Astrocyte (in vitro differentiated cells and primary cell): ENCODE measurements around the gene OSCP1. TPM values are rescaled to one million over a fixed set of nuclear protein-coding genes. Genes with fewer than 3 reads are reported as not detected.

Source experiments
- DNase-seq: peaks from one replicate; pipeline ENCODE4 v3.0.0-alpha.2; 2010; ENCODE audit warnings: low read depth
- FAIRE-seq: peaks from 2 replicates; lab custom pipeline; 2011; peaks lifted over from hg19 to GRCh38; lab: Jason Lieb, UNC
- H2AFZ ChIP-seq: 2 replicates; pipeline ENCODE4 v1.6.0; 2012; ENCODE audit warnings: low read depth, low read length, inconsistent platforms
- H3K27ac ChIP-seq: 2 replicates; pipeline ENCODE4 v1.5.1; 2011; ENCODE audit warnings: low read depth, low read length, inconsistent platforms
- H3K27me3 ChIP-seq: 2 replicates; pipeline ENCODE4 v1.6.0; 2011; ENCODE audit warnings: low read length, inconsistent platforms; ENCODE audit not compliant: insufficient read depth
- H3K36me3 ChIP-seq: 2 replicates; pipeline ENCODE4 v1.5.1; 2011; ENCODE audit warnings: low read length, inconsistent platforms; ENCODE audit not compliant: insufficient read depth
- H3K4me1 ChIP-seq: 2 replicates; pipeline ENCODE4 v1.5.1; 2011; ENCODE audit warnings: low read length, inconsistent platforms; ENCODE audit not compliant: insufficient read depth
- H3K4me2 ChIP-seq: 2 replicates; pipeline ENCODE4 v1.6.0; 2012; ENCODE audit warnings: low read length, inconsistent platforms
- H3K4me3 ChIP-seq: 2 replicates; pipeline ENCODE4 v1.5.1; 2011; ENCODE audit warnings: low read depth, mild to moderate bottlenecking, low read length, inconsistent platforms; ENCODE audit not compliant: insufficient read depth
- H3K79me2 ChIP-seq: 2 replicates; pipeline ENCODE4 v1.6.0; 2012; ENCODE audit warnings: mild to moderate bottlenecking, low read length, inconsistent platforms; ENCODE audit not compliant: insufficient read depth
- H3K9ac ChIP-seq: 2 replicates; pipeline ENCODE4 v1.6.0; 2012; ENCODE audit warnings: mild to moderate bottlenecking, low read length, inconsistent platforms
- H3K9me3 ChIP-seq: 2 replicates; pipeline ENCODE4 v1.5.1; 2012; ENCODE audit warnings: low read depth, mild to moderate bottlenecking, low read length, inconsistent platforms; ENCODE audit not compliant: insufficient read depth
- H4K20me1 ChIP-seq: 2 replicates; pipeline ENCODE4 v1.6.0; 2012; ENCODE audit warnings: low read length, inconsistent platforms; ENCODE audit not compliant: insufficient read depth
- H3K27ac Mint-ChIP-seq: one replicate; pipeline ENCODE4 v1.8.0; 2021; ENCODE audit warnings: mild to moderate bottlenecking, mixed read lengths; ENCODE audit not compliant: unreplicated experiment
- H3K27me3 Mint-ChIP-seq: one replicate; pipeline ENCODE4 v1.8.0; 2021; ENCODE audit warnings: low read depth, mixed read lengths; ENCODE audit not compliant: unreplicated experiment
- H3K36me3 Mint-ChIP-seq: one replicate; pipeline ENCODE4 v1.8.0; 2021; ENCODE audit warnings: low read depth, mixed read lengths; ENCODE audit not compliant: unreplicated experiment
- H3K4me1 Mint-ChIP-seq: one replicate; pipeline ENCODE4 v1.8.0; 2021; ENCODE audit warnings: low read depth, mixed read lengths; ENCODE audit not compliant: unreplicated experiment
- H3K4me3 Mint-ChIP-seq: one replicate; pipeline ENCODE4 v1.8.0; 2021; ENCODE audit warnings: mild to moderate bottlenecking, moderate library complexity, mixed read lengths; ENCODE audit not compliant: unreplicated experiment
- H3K9me3 Mint-ChIP-seq: one replicate; pipeline ENCODE4 v1.8.0; 2021; ENCODE audit warnings: mild to moderate bottlenecking, mixed read lengths; ENCODE audit not compliant: unreplicated experiment
- CTCF ChIP-seq: IDR thresholded peaks from 2 replicates; pipeline ENCODE4 v1.5.1; 2011; ENCODE audit warnings: low read depth, mild to moderate bottlenecking, inconsistent platforms, low read length, moderate library complexity; ENCODE audit not compliant: insufficient read depth
- EZH2 ChIP-seq: IDR thresholded peaks from 2 replicates; pipeline ENCODE4 v1.6.1; 2012; ENCODE audit warnings: mild to moderate bottlenecking, low read length, inconsistent platforms; ENCODE audit not compliant: insufficient read depth
- total RNA-seq: library from RNA; stranded (reverse); gene quantifications from 2 replicates; pipeline ENCODE4 v1.2.1, GENCODE V29; 2021

The OSCP1 gene
- total RNA-seq, 1 donor from 2014 or later: 6.3 TPM

- Histone ChIP-seq H3K27ac (no peak overlapping the region), H3K4me3 (no peak overlapping the region), H3K9me3 (no peaks in the 10 kb centered on the region), H3K79me2 (no peaks in the 10 kb centered on the region), H3K9ac (no peak overlapping the region), H3K27me3 (no peaks in the 10 kb centered on the region), H3K36me3 (peaks cover 48% of the 10 kb centered on the region), H3K4me2 (no peak overlapping the region), H4K20me1 (no peaks in the 10 kb centered on the region), H3K4me1 (no peaks in the 10 kb centered on the region), H2AFZ (no peak overlapping the region)
- TF ChIP-seq EZH2: no peak
- TF ChIP-seq CTCF: no peak
- H3K27ac Mint-ChIP-seq: no peak overlapping the region
- peaks cover 11% of the 10 kb centered on the region for H3K4me1 Mint-ChIP-seq
- H3K27me3 Mint-ChIP-seq: no peaks in the 10 kb centered on the region
- peak; percentile 37 for FAIRE-seq
- no peak overlapping the region for H3K4me3 Mint-ChIP-seq
- no peak for DNase-seq
- H3K9me3 Mint-ChIP-seq: peaks cover 2% of the 10 kb centered on the region
- peaks cover 12% of the 10 kb centered on the region for H3K36me3 Mint-ChIP-seq
Measured at GRCh38 chr1:36456391-36456928, 6.2 kb upstream of the OSCP1 start.

GRCh38 chr1:36455386-36455785, 5.1 kb upstream of the OSCP1 start:
- DNase-seq (no peak), FAIRE-seq (no peak)
- Histone ChIP-seq H3K79me2 (no peaks in the 10 kb centered on the region), H3K27me3 (no peaks in the 10 kb centered on the region), H2AFZ (no peak overlapping the region), H3K4me3 (no peak overlapping the region), H3K9me3 (no peaks in the 10 kb centered on the region), H3K4me2 (no peak overlapping the region), H3K27ac (no peak overlapping the region), H3K4me1 (peaks cover 5% of the 10 kb centered on the region), H3K36me3 (peaks cover 37% of the 10 kb centered on the region), H3K9ac (no peak overlapping the region), H4K20me1 (no peaks in the 10 kb centered on the region)
- Mint-ChIP-seq H3K27me3 (no peaks in the 10 kb centered on the region), H3K4me3 (no peak overlapping the region), H3K9me3 (peaks cover 2% of the 10 kb centered on the region), H3K27ac (no peak overlapping the region), H3K36me3 (peaks cover 9% of the 10 kb centered on the region), H3K4me1 (peaks cover 11% of the 10 kb centered on the region)
- TF ChIP-seq CTCF (no peak), EZH2 (no peak)

- Histone ChIP-seq H3K4me1 (peaks cover 9% of the 10 kb centered on the region), H4K20me1 (no peaks in the 10 kb centered on the region), H2AFZ (no peak overlapping the region), H3K27ac (no peak overlapping the region), H3K4me2 (no peak overlapping the region), H3K9ac (no peak overlapping the region), H3K79me2 (no peaks in the 10 kb centered on the region), H3K27me3 (no peaks in the 10 kb centered on the region), H3K4me3 (no peak overlapping the region), H3K9me3 (no peaks in the 10 kb centered on the region), H3K36me3 (peaks cover 29% of the 10 kb centered on the region)
- H3K9me3 Mint-ChIP-seq: peaks cover 2% of the 10 kb centered on the region
- DNase-seq (no peak), FAIRE-seq (no peak)
- no peaks in the 10 kb centered on the region for H3K27me3 Mint-ChIP-seq
- H3K27ac Mint-ChIP-seq: peak overlapping the region; percentile 35
- no peak overlapping the region for H3K4me3 Mint-ChIP-seq
- peaks cover 10% of the 10 kb centered on the region for H3K4me1 Mint-ChIP-seq
- TF ChIP-seq EZH2: no peak
- TF ChIP-seq CTCF: no peak
- H3K36me3 Mint-ChIP-seq: peaks cover 9% of the 10 kb centered on the region
Measured at GRCh38 chr1:36453600-36454388, 3.5 kb upstream of the OSCP1 start.
